NCI-H82 treated with DMSO at 0.1 percent for 48 hours (cell line): ENCODE results near the gene C1R.
"Not testable (repeated sequence)": the region's sequence is repeated elsewhere in the genome, so short reads cannot be mapped to it uniquely, and the experiment has no call there.

Experiments
- DNase-seq: peaks from one replicate; lab custom pipeline; 2025; ENCODE audit not compliant: unreplicated experiment; lab: John Stamatoyannopoulos, UW

Gene C1R

GRCh38 chr12:7121324-7121723 lies 29.1 kb upstream of the C1R start:
- no peak for DNase-seq

- DNase-seq = no peak
These were observed 27.9 kb upstream of the C1R start for GRCh38 chr12:7120166-7120565.

- no peak for DNase-seq
These were observed 26.6 kb upstream of the C1R start for GRCh38 chr12:7118881-7119280.

- DNase-seq = no peak
These were observed 25.4 kb upstream of the C1R start for GRCh38 chr12:7117670-7118069.

- no peak for DNase-seq
These were observed 24.7 kb upstream of the C1R start for GRCh38 chr12:7116916-7117315.

GRCh38 chr12:7116196-7116595 lies 24.0 kb upstream of the C1R start:
- DNase-seq = no peak

GRCh38 chr12:7114851-7115250 lies 22.6 kb upstream of the C1R start:
- no peak for DNase-seq

GRCh38 chr12:7114008-7114407 lies 21.8 kb upstream of the C1R start:
- no peak for DNase-seq

- peak; percentile 53 for DNase-seq
These were observed 21.2 kb upstream of the C1R start for GRCh38 chr12:7113389-7113871.

- no peak for DNase-seq
These were observed 19.8 kb upstream of the C1R start for GRCh38 chr12:7112041-7112440.

- DNase-seq = no peak
These were observed 18.4 kb upstream of the C1R start for GRCh38 chr12:7110661-7111060.

GRCh38 chr12:7109572-7109920 lies 17.3 kb upstream of the C1R start:
- DNase-seq = no peak

GRCh38 chr12:7108796-7109571 lies 16.7 kb upstream of the C1R start, which contains the start of gene C1RL:
C1RL (minus strand) TSS chr12:7109214; CDS start chr12:7109180, 34 bp downstream.
- peak; percentile 29 for DNase-seq

GRCh38 chr12:7108003-7108795 lies 16.0 kb upstream of the C1R start:
- no peak for DNase-seq

GRCh38 chr12:7107636-7108002 lies 15.4 kb upstream of the C1R start:
- DNase-seq = no peak

GRCh38 chr12:7107181-7107580 lies 14.9 kb upstream of the C1R start:
- not testable (repeated sequence) for DNase-seq

GRCh38 chr12:7106082-7106481 lies 13.8 kb upstream of the C1R start:
- no peak for DNase-seq

- no peak for DNase-seq
These were observed 11.8 kb upstream of the C1R start for GRCh38 chr12:7103837-7104584.

GRCh38 chr12:7102582-7102981 lies 10.3 kb upstream of the C1R start:
- DNase-seq = no peak

GRCh38 chr12:7101694-7102131 lies 9.5 kb upstream of the C1R start:
- no peak for DNase-seq

- DNase-seq = no peak
These were observed 8.9 kb upstream of the C1R start for GRCh38 chr12:7101047-7101693.
